SK-N-SH treated with all-trans-retinoic acid at 6 μM for 48 hours (cell line): ENCODE data around the gene ATAD5.

Source experiments
- ARNTL ChIP-seq: fragments of 450-650 bp; formaldehyde crosslinking; IDR thresholded peaks from 2 replicates; pipeline ENCODE4 v1.5.0; 2020; ENCODE audit warnings: low read depth, mild to moderate bottlenecking, moderate library complexity, borderline replicate concordance
- GLIS3 ChIP-seq: fragments of 250-450 bp; sonication (Bioruptor Pico); IDR thresholded peaks from 2 replicates; pipeline ENCODE4 v1.5.0; 2020; ENCODE audit warnings: mild to moderate bottlenecking, moderate library complexity
- ISL1 ChIP-seq: fragments of 250-450 bp; sonication (Bioruptor Pico); IDR thresholded peaks from 2 replicates; pipeline ENCODE4 v2.1.2; 2022; ENCODE audit warnings: mild to moderate bottlenecking, moderate library complexity
- PPARA ChIP-seq: fragments of 250-450 bp; sonication (Bioruptor Pico); IDR thresholded peaks from 2 replicates; pipeline ENCODE4 v1.5.0; 2020; ENCODE audit warnings: mild to moderate bottlenecking, borderline replicate concordance
- SNAI2 ChIP-seq: fragments of 250-450 bp; sonication (Bioruptor Pico); IDR thresholded peaks from 2 replicates; pipeline ENCODE4 v1.5.0; 2020; ENCODE audit warnings: mild to moderate bottlenecking, moderate library complexity
- ZFP3 ChIP-seq: fragments of 250-450 bp; sonication (Bioruptor Pico); IDR thresholded peaks from 2 replicates; pipeline ENCODE4 v1.5.0; 2020; ENCODE audit warnings: mild to moderate bottlenecking, moderate library complexity
- ZFP30 ChIP-seq: fragments of 450-650 bp; formaldehyde crosslinking; IDR thresholded peaks from 2 replicates; pipeline ENCODE4 v1.5.0; 2022; ENCODE audit warnings: mild to moderate bottlenecking, moderate library complexity
- ZNF565 ChIP-seq: fragments of 450-650 bp; formaldehyde crosslinking; conservative IDR thresholded peaks from 2 replicates; pipeline ENCODE4 v1.5.0; 2020; ENCODE audit warnings: low read depth, mild to moderate bottlenecking, moderate library complexity
- ZNF8 ChIP-seq: fragments of 450-650 bp; formaldehyde crosslinking; IDR thresholded peaks from 2 replicates; pipeline ENCODE4 v1.5.0; 2020; ENCODE audit warnings: mild to moderate bottlenecking, moderate library complexity
- TF ChIP-seq, protein P1 (sequence below): fragments of 250-450 bp; sonication (Bioruptor Pico); IDR thresholded peaks from 2 replicates; pipeline ENCODE4 v1.5.1; 2021; ENCODE audit warnings: mild to moderate bottlenecking, moderate library complexity
- TF ChIP-seq, protein P2 (sequence below): fragments of 250-450 bp; sonication (Bioruptor Pico); IDR thresholded peaks from 2 replicates; pipeline ENCODE4 v1.8.0; 2020; ENCODE audit warnings: mild to moderate bottlenecking, moderate library complexity, borderline replicate concordance
- TF ChIP-seq, protein P3 (sequence below): fragments of 250-450 bp; sonication (Bioruptor Pico); IDR thresholded peaks from 2 replicates; pipeline ENCODE4 v1.8.0; 2021; ENCODE audit warnings: low read depth, mild to moderate bottlenecking, moderate library complexity, borderline replicate concordance
- TF ChIP-seq, protein P4 (sequence below): fragments of 250-450 bp; sonication (Bioruptor Pico); IDR thresholded peaks from 2 replicates; pipeline ENCODE4 v1.5.0; 2020; ENCODE audit warnings: mild to moderate bottlenecking, moderate library complexity
- TF ChIP-seq, protein P5 (sequence below): fragments of 250-450 bp; sonication (Bioruptor Pico); IDR thresholded peaks from 2 replicates; pipeline ENCODE4 v1.5.1; 2020; ENCODE audit warnings: low read depth, mild to moderate bottlenecking, moderate library complexity

DNA sequence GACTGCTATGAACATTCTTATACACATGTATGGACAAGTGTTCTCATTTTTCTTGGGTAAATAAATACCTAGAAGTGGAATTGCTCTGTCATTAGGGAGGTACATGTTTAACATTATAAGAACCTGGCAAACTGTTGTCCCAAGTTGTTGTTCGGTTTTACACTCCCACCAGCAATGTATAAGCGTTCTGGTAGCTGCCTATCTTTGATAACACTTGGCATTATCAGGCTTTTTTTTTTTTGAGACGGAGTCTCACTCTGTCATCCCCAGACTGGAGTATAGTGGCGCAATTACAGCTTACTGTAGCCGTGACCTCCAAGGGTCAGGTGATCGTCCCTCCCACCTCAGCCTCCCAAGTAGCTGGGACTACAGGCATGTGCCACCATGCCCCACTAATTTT, 16.3 kb downstream of the ATAD5 start:
- TF ChIP-seq PPARA (CRISPR knock-in tag) (no peak), ZFP3 (CRISPR knock-in tag) (no peak), ZNF565 (no peak), ZFP30 (no peak), GLIS3 (CRISPR knock-in tag) (no peak), SNAI2 (CRISPR knock-in tag) (no peak), ARNTL (CRISPR knock-in tag) (no peak), ISL1 (no peak), ZNF8 (CRISPR knock-in tag) (no peak)
- TF ChIP-seq, protein P1, sequence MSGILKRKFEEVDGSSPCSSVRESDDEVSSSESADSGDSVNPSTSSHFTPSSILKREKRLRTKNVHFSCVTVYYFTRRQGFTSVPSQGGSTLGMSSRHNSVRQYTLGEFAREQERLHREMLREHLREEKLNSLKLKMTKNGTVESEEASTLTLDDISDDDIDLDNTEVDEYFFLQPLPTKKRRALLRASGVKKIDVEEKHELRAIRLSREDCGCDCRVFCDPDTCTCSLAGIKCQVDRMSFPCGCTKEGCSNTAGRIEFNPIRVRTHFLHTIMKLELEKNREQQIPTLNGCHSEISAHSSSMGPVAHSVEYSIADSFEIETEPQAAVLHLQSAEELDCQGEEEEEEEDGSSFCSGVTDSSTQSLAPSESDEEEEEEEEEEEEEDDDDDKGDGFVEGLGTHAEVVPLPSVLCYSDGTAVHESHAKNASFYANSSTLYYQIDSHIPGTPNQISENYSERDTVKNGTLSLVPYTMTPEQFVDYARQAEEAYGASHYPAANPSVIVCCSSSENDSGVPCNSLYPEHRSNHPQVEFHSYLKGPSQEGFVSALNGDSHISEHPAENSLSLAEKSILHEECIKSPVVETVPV (CRISPR knock-in tag), result no peak
- TF ChIP-seq, protein P2, sequence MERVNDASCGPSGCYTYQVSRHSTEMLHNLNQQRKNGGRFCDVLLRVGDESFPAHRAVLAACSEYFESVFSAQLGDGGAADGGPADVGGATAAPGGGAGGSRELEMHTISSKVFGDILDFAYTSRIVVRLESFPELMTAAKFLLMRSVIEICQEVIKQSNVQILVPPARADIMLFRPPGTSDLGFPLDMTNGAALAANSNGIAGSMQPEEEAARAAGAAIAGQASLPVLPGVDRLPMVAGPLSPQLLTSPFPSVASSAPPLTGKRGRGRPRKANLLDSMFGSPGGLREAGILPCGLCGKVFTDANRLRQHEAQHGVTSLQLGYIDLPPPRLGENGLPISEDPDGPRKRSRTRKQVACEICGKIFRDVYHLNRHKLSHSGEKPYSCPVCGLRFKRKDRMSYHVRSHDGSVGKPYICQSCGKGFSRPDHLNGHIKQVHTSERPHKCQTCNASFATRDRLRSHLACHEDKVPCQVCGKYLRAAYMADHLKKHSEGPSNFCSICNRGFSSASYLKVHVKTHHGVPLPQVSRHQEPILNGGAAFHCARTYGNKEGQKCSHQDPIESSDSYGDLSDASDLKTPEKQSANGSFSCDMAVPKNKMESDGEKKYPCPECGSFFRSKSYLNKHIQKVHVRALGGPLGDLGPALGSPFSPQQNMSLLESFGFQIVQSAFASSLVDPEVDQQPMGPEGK (CRISPR knock-in tag), result no peak
- TF ChIP-seq, protein P3, sequence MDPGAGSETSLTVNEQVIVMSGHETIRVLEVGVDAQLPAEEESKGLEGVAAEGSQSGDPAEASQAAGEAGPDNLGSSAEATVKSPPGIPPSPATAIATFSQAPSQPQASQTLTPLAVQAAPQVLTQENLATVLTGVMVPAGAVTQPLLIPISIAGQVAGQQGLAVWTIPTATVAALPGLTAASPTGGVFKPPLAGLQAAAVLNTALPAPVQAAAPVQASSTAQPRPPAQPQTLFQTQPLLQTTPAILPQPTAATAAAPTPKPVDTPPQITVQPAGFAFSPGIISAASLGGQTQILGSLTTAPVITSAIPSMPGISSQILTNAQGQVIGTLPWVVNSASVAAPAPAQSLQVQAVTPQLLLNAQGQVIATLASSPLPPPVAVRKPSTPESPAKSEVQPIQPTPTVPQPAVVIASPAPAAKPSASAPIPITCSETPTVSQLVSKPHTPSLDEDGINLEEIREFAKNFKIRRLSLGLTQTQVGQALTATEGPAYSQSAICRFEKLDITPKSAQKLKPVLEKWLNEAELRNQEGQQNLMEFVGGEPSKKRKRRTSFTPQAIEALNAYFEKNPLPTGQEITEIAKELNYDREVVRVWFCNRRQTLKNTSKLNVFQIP, result no peak
- TF ChIP-seq, protein P4, sequence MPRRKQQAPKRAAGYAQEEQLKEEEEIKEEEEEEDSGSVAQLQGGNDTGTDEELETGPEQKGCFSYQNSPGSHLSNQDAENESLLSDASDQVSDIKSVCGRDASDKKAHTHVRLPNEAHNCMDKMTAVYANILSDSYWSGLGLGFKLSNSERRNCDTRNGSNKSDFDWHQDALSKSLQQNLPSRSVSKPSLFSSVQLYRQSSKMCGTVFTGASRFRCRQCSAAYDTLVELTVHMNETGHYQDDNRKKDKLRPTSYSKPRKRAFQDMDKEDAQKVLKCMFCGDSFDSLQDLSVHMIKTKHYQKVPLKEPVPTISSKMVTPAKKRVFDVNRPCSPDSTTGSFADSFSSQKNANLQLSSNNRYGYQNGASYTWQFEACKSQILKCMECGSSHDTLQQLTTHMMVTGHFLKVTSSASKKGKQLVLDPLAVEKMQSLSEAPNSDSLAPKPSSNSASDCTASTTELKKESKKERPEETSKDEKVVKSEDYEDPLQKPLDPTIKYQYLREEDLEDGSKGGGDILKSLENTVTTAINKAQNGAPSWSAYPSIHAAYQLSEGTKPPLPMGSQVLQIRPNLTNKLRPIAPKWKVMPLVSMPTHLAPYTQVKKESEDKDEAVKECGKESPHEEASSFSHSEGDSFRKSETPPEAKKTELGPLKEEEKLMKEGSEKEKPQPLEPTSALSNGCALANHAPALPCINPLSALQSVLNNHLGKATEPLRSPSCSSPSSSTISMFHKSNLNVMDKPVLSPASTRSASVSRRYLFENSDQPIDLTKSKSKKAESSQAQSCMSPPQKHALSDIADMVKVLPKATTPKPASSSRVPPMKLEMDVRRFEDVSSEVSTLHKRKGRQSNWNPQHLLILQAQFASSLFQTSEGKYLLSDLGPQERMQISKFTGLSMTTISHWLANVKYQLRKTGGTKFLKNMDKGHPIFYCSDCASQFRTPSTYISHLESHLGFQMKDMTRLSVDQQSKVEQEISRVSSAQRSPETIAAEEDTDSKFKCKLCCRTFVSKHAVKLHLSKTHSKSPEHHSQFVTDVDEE (CRISPR knock-in tag), result no peak
- TF ChIP-seq, protein P5, sequence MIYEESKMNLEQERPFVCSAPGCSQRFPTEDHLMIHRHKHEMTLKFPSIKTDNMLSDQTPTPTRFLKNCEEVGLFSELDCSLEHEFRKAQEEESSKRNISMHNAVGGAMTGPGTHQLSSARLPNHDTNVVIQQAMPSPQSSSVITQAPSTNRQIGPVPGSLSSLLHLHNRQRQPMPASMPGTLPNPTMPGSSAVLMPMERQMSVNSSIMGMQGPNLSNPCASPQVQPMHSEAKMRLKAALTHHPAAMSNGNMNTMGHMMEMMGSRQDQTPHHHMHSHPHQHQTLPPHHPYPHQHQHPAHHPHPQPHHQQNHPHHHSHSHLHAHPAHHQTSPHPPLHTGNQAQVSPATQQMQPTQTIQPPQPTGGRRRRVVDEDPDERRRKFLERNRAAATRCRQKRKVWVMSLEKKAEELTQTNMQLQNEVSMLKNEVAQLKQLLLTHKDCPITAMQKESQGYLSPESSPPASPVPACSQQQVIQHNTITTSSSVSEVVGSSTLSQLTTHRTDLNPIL (CRISPR knock-in tag), result no peak
